Erythroblast (primary cell): ENCODE results near the gene NGB.

Experiments used
- GATA1 ChIP-seq: IDR thresholded peaks from 2 replicates; pipeline ENCODE4 v1.6.1; 2011; ENCODE audit warnings: low read depth, mild to moderate bottlenecking, control low read depth, low read length, moderate library complexity
- POLR2A ChIP-seq: IDR thresholded peaks from 2 replicates; pipeline ENCODE4 v1.6.1; 2011; ENCODE audit warnings: mild to moderate bottlenecking, low read length

DNA sequence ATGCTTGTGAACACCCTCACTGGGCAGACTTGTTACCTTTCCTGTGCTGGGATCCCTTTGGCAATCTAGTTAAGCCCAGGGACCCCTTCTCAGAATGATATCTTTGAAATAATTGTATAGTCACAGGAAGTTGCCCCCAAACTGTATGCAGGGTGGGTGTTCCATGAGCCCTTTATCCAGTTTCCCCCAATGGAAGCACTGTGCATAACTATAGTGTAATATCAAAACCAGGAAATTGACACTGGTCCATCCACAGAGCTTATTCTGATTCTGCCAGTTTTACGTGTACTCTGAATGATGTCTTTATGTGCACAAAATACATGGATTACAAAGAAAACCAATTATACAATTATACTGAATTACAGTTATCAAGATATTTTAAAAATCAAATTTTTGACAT is 24.2 kb downstream of the NGB start:
- TF ChIP-seq POLR2A (no peak), GATA1 (no peak)
